Measurements from ENCODE around the gene MRPL41. TPM values are rescaled to one million over a fixed set of nuclear protein-coding genes. Genes with fewer than 3 reads are reported as not detected.

Gene MRPL41
- total and polyA plus RNA-seq, 2 of the 13 experiments (the other 11 are each of a cell fraction or from before 2014, with no cell fraction given): 20.9 to 54.0 TPM

GRCh38 chr9:137551264-137552021 lies at the start of gene MRPL41 (continued):
- TF ChIP-seq MLXIP (CRISPR knock-in tag; IDR thresholded peaks at IDR 0.05; ENCODE audit: borderline replicate concordance): peak; percentile 12; the same call in 1 of the 2 replicates
- no peak for TF ChIP-seq EHMT2 (IDR thresholded peaks at IDR 0.05; ENCODE audit: borderline replicate concordance, low read depth, low read length)
- TF ChIP-seq ZNF414 (CRISPR knock-in tag; IDR thresholded peaks at IDR 0.05): peak; percentile 28; the same call in 1 of the 2 replicates
- TF ChIP-seq PAF1 (CRISPR knock-in tag; IDR thresholded peaks at IDR 0.05): no peak
- TF ChIP-seq ZNF883 (CRISPR knock-in tag; IDR thresholded peaks at IDR 0.05; ENCODE audit: not compliant biosample characterization): no peak
- TF ChIP-seq ZNF18 (CRISPR knock-in tag; IDR thresholded peaks at IDR 0.05; ENCODE audit: insufficient replicate concordance): no peak
- TF ChIP-seq ZNF816 (CRISPR knock-in tag; IDR thresholded peaks at IDR 0.05; ENCODE audit: borderline replicate concordance): no peak
- no peak for TF ChIP-seq SRY (CRISPR knock-in tag; IDR thresholded peaks at IDR 0.05)
- no peak for TF ChIP-seq IRF9 (CRISPR knock-in tag; IDR thresholded peaks at IDR 0.05; ENCODE audit: borderline replicate concordance)
- no peak for TF ChIP-seq MTERF4 (CRISPR knock-in tag; IDR thresholded peaks at IDR 0.05)
- no peak; the same call in 1 of the 2 replicates for TF ChIP-seq ZNF552 (CRISPR knock-in tag; IDR thresholded peaks at IDR 0.05; ENCODE audit: borderline replicate concordance)
- no peak for TF ChIP-seq ZFP1 (CRISPR knock-in tag; IDR thresholded peaks at IDR 0.05)
- TF ChIP-seq TRIM22 (IDR thresholded peaks at IDR 0.05): no peak
- TF ChIP-seq BATF2 (CRISPR knock-in tag; IDR thresholded peaks at IDR 0.05): no peak
- TF ChIP-seq KDM1A (CRISPR knock-in tag; IDR thresholded peaks at IDR 0.05): no peak
- TF ChIP-seq ZNF792 (CRISPR knock-in tag; IDR thresholded peaks at IDR 0.05): no peak
- TF ChIP-seq GMEB1 (CRISPR knock-in tag; IDR thresholded peaks at IDR 0.05; ENCODE audit: borderline replicate concordance): no peak; the same call in 1 of the 2 replicates

Measured in HepG2 (cell line).